Mucosa of rectum (tissue), 2 donors: Measurements from ENCODE around the gene INTS6L.

Source experiments
- H3K27ac ChIP-seq, 2 donors: one replicate each; pipeline ENCODE4 v1.7.0; 2013; ENCODE audit warnings: inconsistent platforms in 2 of 2, low read depth in 2 of 2, low read length in 2 of 2
- H3K27me3 ChIP-seq, 2 donors: one replicate each; pipeline ENCODE4 v1.7.0; 2013; ENCODE audit warnings: low read length in 2 of 2; ENCODE audit not compliant: control insufficient read depth in 2 of 2, insufficient read depth in 2 of 2
- H3K36me3 ChIP-seq, 2 donors: one replicate each; pipeline ENCODE4 v1.7.0; 2013; ENCODE audit warnings: low read length in 2 of 2; ENCODE audit not compliant: control insufficient read depth in 2 of 2, insufficient read depth in 2 of 2
- H3K4me1 ChIP-seq, 2 donors: one replicate each; pipeline ENCODE4 v1.7.0; 2013; ENCODE audit warnings: low read length in 2 of 2, mild to moderate bottlenecking in 1 of 2; ENCODE audit not compliant: control insufficient read depth in 2 of 2, insufficient read depth in 2 of 2
- H3K4me3 ChIP-seq, 2 donors: one replicate each; pipeline ENCODE4 v1.7.0; 2013; ENCODE audit warnings: low read length in 2 of 2
- H3K9ac ChIP-seq, 2 donors: one replicate each; pipeline ENCODE4 v1.7.0; 2013; ENCODE audit warnings: low read length in 2 of 2, low read depth in 1 of 2, mild to moderate bottlenecking in 1 of 2
- H3K9me3 ChIP-seq, 2 donors: one replicate each; pipeline ENCODE4 v1.7.0; 2013; ENCODE audit warnings: low read length in 2 of 2; ENCODE audit not compliant: control insufficient read depth in 2 of 2
- donor health status: healthy.
- donor health status: Normal muscosa, but diverticular disease.

Gene INTS6L

GRCh38 chrX:135520553-135521404, at the start of gene INTS6L:
Gene INTS6L, plus strand, starts transcription at chrX:135520660. Its CDS starts 333 bp downstream, at chrX:135520993.
- no peaks in the 10 kb centered on the region for H3K36me3 ChIP-seq

GRCh38 chrX:135476378-135476777, 44.1 kb upstream of the INTS6L start:
- no peak overlapping the region for H3K27ac ChIP-seq
- H3K36me3 ChIP-seq: no peaks in the 10 kb centered on the region
- no peak overlapping the region for H3K4me3 ChIP-seq
- peaks cover 2 to 3% of the 10 kb centered on the region in 2 donors for H3K27me3 ChIP-seq
- H3K4me1 ChIP-seq: no peaks in the 10 kb centered on the region
- no peaks in the 10 kb centered on the region for H3K9me3 ChIP-seq
- no peak overlapping the region for H3K9ac ChIP-seq

More at GRCh38 chrX:135520553-135521404, at the start of gene INTS6L:
- peaks cover 0 to 5% of the 10 kb centered on the region in 2 donors for H3K4me1 ChIP-seq
- peaks cover 0 to under 1% of the 10 kb centered on the region in 2 donors for H3K27me3 ChIP-seq
- peak within 1 kb of the TSS; percentile 83 to 87 for H3K4me3 ChIP-seq
- H3K9me3 ChIP-seq: no peaks in the 10 kb centered on the region
- peak within 1 kb of the TSS; percentile 81 to 84 for H3K9ac ChIP-seq
- H3K27ac ChIP-seq: peak within 1 kb of the TSS; percentile 89 to 94

GRCh38 chrX:135477576-135477975, 42.9 kb upstream of the INTS6L start:
- Histone ChIP-seq H3K4me3 (no peak overlapping the region), H3K27me3 (peaks cover 0 to 3% of the 10 kb centered on the region in 2 donors), H3K9me3 (no peaks in the 10 kb centered on the region), H3K9ac (no peak overlapping the region), H3K4me1 (no peaks in the 10 kb centered on the region), H3K27ac (no peak overlapping the region), H3K36me3 (no peaks in the 10 kb centered on the region)

- H3K9me3 ChIP-seq: no peaks in the 10 kb centered on the region
- H3K4me1 ChIP-seq: no peaks in the 10 kb centered on the region
- H3K4me3 ChIP-seq: no peak overlapping the region
- H3K9ac ChIP-seq: no peak overlapping the region
- no peak overlapping the region for H3K27ac ChIP-seq
- peaks cover 1 to 3% of the 10 kb centered on the region in 2 donors for H3K27me3 ChIP-seq
- H3K36me3 ChIP-seq: no peaks in the 10 kb centered on the region
These were observed 40.4 kb upstream of the INTS6L start for GRCh38 chrX:135480076-135480475.

GRCh38 chrX:135481696-135482179, 38.7 kb upstream of the INTS6L start:
- Histone ChIP-seq H3K27me3 (peaks cover 0 to 2% of the 10 kb centered on the region in 2 donors), H3K27ac (no peak overlapping the region), H3K4me3 (no peak overlapping the region), H3K9me3 (no peaks in the 10 kb centered on the region), H3K36me3 (no peaks in the 10 kb centered on the region), H3K9ac (no peak overlapping the region), H3K4me1 (no peaks in the 10 kb centered on the region)

GRCh38 chrX:135484641-135485289, 35.7 kb upstream of the INTS6L start:
- Histone ChIP-seq H3K4me3 (no peak overlapping the region), H3K36me3 (no peaks in the 10 kb centered on the region), H3K4me1 (no peaks in the 10 kb centered on the region), H3K9me3 (no peaks in the 10 kb centered on the region), H3K9ac (no peak overlapping the region), H3K27me3 (peaks cover 0 to 2% of the 10 kb centered on the region in 2 donors), H3K27ac (no peak overlapping the region)

- no peak overlapping the region for H3K27ac ChIP-seq
- H3K36me3 ChIP-seq: no peaks in the 10 kb centered on the region
- H3K4me1 ChIP-seq: no peaks in the 10 kb centered on the region
- H3K9me3 ChIP-seq: no peaks in the 10 kb centered on the region
- H3K9ac ChIP-seq: no peak overlapping the region
- H3K4me3 ChIP-seq: no peak overlapping the region
- H3K27me3 ChIP-seq: peaks cover 0 to 2% of the 10 kb centered on the region in 2 donors
These were observed 30.9 kb upstream of the INTS6L start for GRCh38 chrX:135489542-135489941.

GRCh38 chrX:135490979-135491514, 29.4 kb upstream of the INTS6L start:
- Histone ChIP-seq H3K4me1 (no peaks in the 10 kb centered on the region), H3K9ac (no peak overlapping the region), H3K36me3 (no peaks in the 10 kb centered on the region), H3K4me3 (no peak overlapping the region), H3K9me3 (no peaks in the 10 kb centered on the region), H3K27me3 (peaks cover 0 to 2% of the 10 kb centered on the region in 2 donors), H3K27ac (no peak overlapping the region)

GRCh38 chrX:135494453-135494852, 26.0 kb upstream of the INTS6L start:
- Histone ChIP-seq H3K9ac (no peak overlapping the region), H3K27ac (no peak overlapping the region), H3K4me3 (no peak overlapping the region), H3K9me3 (no peaks in the 10 kb centered on the region), H3K27me3 (peaks cover 0 to 2% of the 10 kb centered on the region in 2 donors), H3K36me3 (no peaks in the 10 kb centered on the region), H3K4me1 (no peaks in the 10 kb centered on the region)

- no peaks in the 10 kb centered on the region for H3K9me3 ChIP-seq
- no peaks in the 10 kb centered on the region for H3K36me3 ChIP-seq
- H3K9ac ChIP-seq: no peak overlapping the region
- peaks cover 0 to 2% of the 10 kb centered on the region in 2 donors for H3K27me3 ChIP-seq
- H3K27ac ChIP-seq: no peak overlapping the region
- no peak overlapping the region for H3K4me3 ChIP-seq
- H3K4me1 ChIP-seq: no peaks in the 10 kb centered on the region
These were observed 22.7 kb upstream of the INTS6L start for GRCh38 chrX:135497736-135498135.
